Heart left ventricle (tissue), 16 donors: Measurements from ENCODE around the gene SNRNP48. TPM values are rescaled to one million over a fixed set of nuclear protein-coding genes. Genes with fewer than 3 reads are reported as not detected.

Experiments
- ATAC-seq, 4 donors: fragments of 200-7000 bp; cut with Tn5 transposase; one replicate each; pipeline ENCODE4 v1.9.1; 2020 to 2022; ENCODE audit warnings: moderate library complexity in 4 of 4, mild to moderate bottlenecking in 3 of 4, moderate number of reproducible peaks in 1 of 4
- DNase-seq, 5 donors: peaks; one replicate each; pipeline ENCODE4 v3.0.0-alpha.2; 2020
- H3K27ac ChIP-seq, 12 donors: fragments of 200-600 bp; sonication (generic) in 4 of 12; one replicate each; pipeline versions ENCODE4 v1.5.0 to v1.8.0; 2016 to 2022; ENCODE audit warnings: mild to moderate bottlenecking in 2 of 12
- H3K27me3 ChIP-seq, 9 donors: fragments of 200-600 bp; sonication (generic) in 2 of 9; one replicate each; pipeline versions ENCODE4 v1.5.1 to v1.8.0; 2016 to 2022; ENCODE audit warnings: mild to moderate bottlenecking in 3 of 9
- H3K36me3 ChIP-seq, 9 donors: fragments of 200-600 bp; sonication (generic) in 2 of 9; one replicate each; pipeline versions ENCODE4 v1.5.0 to v1.8.0; 2018 to 2022; ENCODE audit warnings: mild to moderate bottlenecking in 2 of 9
- H3K4me1 ChIP-seq, 12 donors: fragments of 200-600 bp; sonication (generic) in 4 of 12; one replicate each; pipeline versions ENCODE4 v1.5.0 to v1.8.0; 2016 to 2022; ENCODE audit warnings: mild to moderate bottlenecking in 3 of 12
- H3K4me3 ChIP-seq, 12 donors: fragments of 200-600 bp; sonication (generic) in 4 of 12; one replicate each; pipeline versions ENCODE4 v1.5.0 to v1.8.0; 2017 to 2022; ENCODE audit warnings: mild to moderate bottlenecking in 9 of 12, moderate library complexity in 4 of 12
- H3K9me3 ChIP-seq, 12 donors: fragments of 200-600 bp; sonication (generic) in 4 of 12; one replicate each; pipeline versions ENCODE4 v1.5.0 to v1.8.0; 2016 to 2022; ENCODE audit warnings: mild to moderate bottlenecking in 1 of 12
- CTCF ChIP-seq, 12 donors: fragments of 200-600 bp; sonication (generic) in 4 of 12; IDR thresholded peaks; one replicate each; pipeline versions ENCODE4 v1.5.0 to v1.8.0; 2018 to 2022; ENCODE audit warnings: antibody characterized with exemption in 12 of 12, mild to moderate bottlenecking in 5 of 12
- POLR2A ChIP-seq, 2 donors: fragments of 450-650 bp; IDR thresholded peaks; one replicate each; pipeline ENCODE4 v1.6.1; 2017; ENCODE audit warnings: antibody characterized with exemption in 2 of 2, mild to moderate bottlenecking in 2 of 2, moderate library complexity in 2 of 2
- WGBS, 4 donors: extraction: QIAGEN DNeasy Blood & Tissue Kit in 2 of 4; methylation state at CpG; one replicate each; pipeline versions ENCODE4 v1.1.5 to v1.1.7; 2013 to 2018; 5-methylcytosine and 5-hydroxymethylcytosine counted together
- intact Hi-C, 10 donors: fragments of 100-400 bp; cut with DNase I; formaldehyde crosslinking; loops; one replicate each; pipeline versions ENCODE4 v1.11.1 to v1.14.2; 2022
- polyA plus RNA-seq, 2 donors: library from polyadenylated mRNA; stranded (reverse); fragments of 200-250 nt; gene quantifications; one replicate each; pipeline ENCODE4 v1.2.3, GENCODE V29; 2013
- total RNA-seq, 9 donors: library from RNA; depleted of rRNA in 2 of 9; stranded (reverse); fragments of >200 nt in 2 of 9; fragmentation: NEBNext Ultra II Directional in 3 of 9; extraction: Animal tissue kit (Norgen Biotek cat#: 25700) in 3 of 9; gene quantifications; one replicate each; pipeline versions ENCODE4 v1.1.0 to v1.2.4, GENCODE V29; 2016 to 2023
- donor health status: ischemic (EF 13 %, LVEDD 7.1; RV severe dilation, severe dysfunction).
- donor health status: healthy with polysubstance abuse.
- donor health status: DM: no; HTN: yes; CAD: no.
- donor health status: DM: no; HTN: no; CAD: no.
- donor health status: ischemic (EF 25% LVEDD 6.9; RV normal size, moderate dysfunction).
- donor health status: ischemic (EF 25% LVEDD 5.7; RV mildly dilated, moderate dysfunction).
- donor health status: healthy.
- donor health status: DM: yes; HTN: yes; CAD: no.
- donor health status: ischemic (EF 35%, LVEDD 5.7; RV mildly dilated, moderate dysfunction).
- donor health status: nonischemic (EF 11% LVEDD 7.7; RV severe dilation, severe dysfunction).
- donor health status: DM: yes; HTN: yes; CAD: no.
- donor health status: PGD.
- donor health status: ischemic (EF 29% LVEDD 5.4; RV normal size, mild dysfunction).
- donor health status: nonischemic (EF 23%, LVEDD 6.1; RV moderate dilation, normal function).

The SNRNP48 gene
- total and polyA plus RNA-seq, 11 donors: 8.2 to 25.8 (median 13.3) TPM

- peak overlapping the region in 6 of 12 donors; percentile 3 to 42 (median 33) for H3K4me3 ChIP-seq
- peaks cover 0 to 29% (median 3%) of the 10 kb centered on the region in 12 donors for H3K4me1 ChIP-seq
- peaks cover 0 to 35% (median 28%) of the 10 kb centered on the region in 9 donors for H3K36me3 ChIP-seq
- intact Hi-C loops: loop anchor here (1.0 to 10.0 kb wide), 10 partner anchors 188 to 941 kb away; partner anchors contain the start of gene SSR1 (in 2 of the 10)
- WGBS, 4 donors: 14 to 18% (median 16%) methylated on average over 7 of the region's 7 CpGs
- DNase-seq (peak in 1 of 5 donors; percentile 43), ATAC-seq (peak in 3 of 4 donors; percentile 16 to 60 (median 47))
- no peaks in the 10 kb centered on the region for H3K27me3 ChIP-seq
- no peak for TF ChIP-seq POLR2A (IDR thresholded peaks at IDR 0.05)
- TF ChIP-seq CTCF (IDR thresholded peaks at IDR 0.05): peak; percentile 56 to 78 (median 70)
- H3K9me3 ChIP-seq: no peaks in the 10 kb centered on the region
- no peak overlapping the region for H3K27ac ChIP-seq
Measured at GRCh38 chr6:7615611-7616383, 25.8 kb downstream of the SNRNP48 start.

GRCh38 chr6:7617801-7618764 lies 28.1 kb downstream of the SNRNP48 start:
- peak overlapping the region in 1 of 12 donors; percentile 13 for H3K4me3 ChIP-seq
- ATAC-seq: peak; percentile 19 to 78 (median 57)
- DNase-seq: peak in 3 of 5 donors; percentile 31 to 38 (median 34)
- TF ChIP-seq POLR2A (IDR thresholded peaks at IDR 0.05): no peak
- no peak for TF ChIP-seq CTCF (IDR thresholded peaks at IDR 0.05)
- WGBS, 4 donors: 51 to 60% (median 56%) methylated on average over 12 of the region's 12 CpGs
- peaks cover 0 to 29% (median 3%) of the 10 kb centered on the region in 12 donors for H3K4me1 ChIP-seq
- H3K27ac ChIP-seq: peak overlapping the region in 3 of 12 donors; percentile 3 to 89 (median 6)
- H3K9me3 ChIP-seq: no peaks in the 10 kb centered on the region
- H3K36me3 ChIP-seq: peaks cover 0 to 12% (median 8%) of the 10 kb centered on the region in 9 donors
- no peaks in the 10 kb centered on the region for H3K27me3 ChIP-seq
- intact Hi-C loops: loop anchor here (2.0 to 10.0 kb wide), 9 partner anchors 191 to 943 kb away; partner anchors contain the start of gene SSR1 (in 2 of the 10)

GRCh38 chr6:7621761-7622160 lies 31.8 kb downstream of the SNRNP48 start:
- TF ChIP-seq POLR2A (IDR thresholded peaks at IDR 0.05): no peak
- no peak for TF ChIP-seq CTCF (IDR thresholded peaks at IDR 0.05)
- no peak overlapping the region for H3K27ac ChIP-seq
- WGBS, 4 donors: 92 to 97% (median 95%) methylated on average over 5 of the region's 5 CpGs
- DNase-seq (no peak), ATAC-seq (no peak)
- intact Hi-C loops: no loop called here
- no peaks in the 10 kb centered on the region for H3K27me3 ChIP-seq
- H3K4me3 ChIP-seq: no peak overlapping the region
- H3K36me3 ChIP-seq: no peaks in the 10 kb centered on the region
- peaks cover 0 to 18% (median 0%) of the 10 kb centered on the region in 12 donors for H3K4me1 ChIP-seq
- H3K9me3 ChIP-seq: no peaks in the 10 kb centered on the region
